ENCODE measurements around the gene ZCCHC3.
"Not testable (repeated sequence)": the region's sequence is repeated elsewhere in the genome, so short reads cannot be mapped to it uniquely, and the experiment has no call there.

The ZCCHC3 gene

GRCh38 chr20:297098-297924 is at the start of gene ZCCHC3:
Gene ZCCHC3 (plus strand): TSS chr20:297570. CDS start chr20:297587, 17 bp downstream.
- Histone ChIP-seq H3K27ac (ENCODE audit: poor library complexity, severe bottlenecking) (peak within 1 kb of the TSS; percentile 92), H3K4me3 (ENCODE audit: severe bottlenecking) (peak within 1 kb of the TSS; percentile 85)
- peak; percentile 92 for DNase-seq (ENCODE audit: low spot score)

GRCh38 chr20:251354-251753 is 46.0 kb upstream of the ZCCHC3 start:
- no peak overlapping the region for H3K4me3 ChIP-seq (ENCODE audit: severe bottlenecking)
- no peak for TF ChIP-seq CTCF (IDR thresholded peaks at IDR 0.05; ENCODE audit: poor library complexity, severe bottlenecking)
- no peak overlapping the region for H3K27ac ChIP-seq (ENCODE audit: poor library complexity, severe bottlenecking)
- no peaks in the 10 kb centered on the region for H3K9me3 ChIP-seq (ENCODE audit: severe bottlenecking)
- DNase-seq (ENCODE audit: low spot score) (no peak), ATAC-seq (ENCODE audit: low read depth) (no peak)
- peaks cover 3% of the 10 kb centered on the region for H3K27me3 ChIP-seq (ENCODE audit: insufficient read depth, poor library complexity, severe bottlenecking)
- no peaks in the 10 kb centered on the region for H3K4me1 ChIP-seq (ENCODE audit: insufficient read depth, poor library complexity, severe bottlenecking)
- no peaks in the 10 kb centered on the region for H3K36me3 ChIP-seq (ENCODE audit: low read depth)

More at GRCh38 chr20:297098-297924, at the start of gene ZCCHC3:
- Histone ChIP-seq H3K36me3 (ENCODE audit: low read depth) (peaks cover 15% of the 10 kb centered on the region), H3K4me1 (ENCODE audit: insufficient read depth, poor library complexity, severe bottlenecking) (peaks cover 12% of the 10 kb centered on the region), H3K27me3 (ENCODE audit: insufficient read depth, poor library complexity, severe bottlenecking) (no peaks in the 10 kb centered on the region), H3K9me3 (ENCODE audit: severe bottlenecking) (no peaks in the 10 kb centered on the region)
- TF ChIP-seq CTCF (IDR thresholded peaks at IDR 0.05; ENCODE audit: poor library complexity, severe bottlenecking) = peak; percentile 16
- ATAC-seq (ENCODE audit: low read depth) = peak; percentile 93

- ATAC-seq (ENCODE audit: low read depth) = no peak
Measured at GRCh38 chr20:252801-253200, 44.6 kb upstream of the ZCCHC3 start.

GRCh38 chr20:253447-253846 is 43.9 kb upstream of the ZCCHC3 start:
- H3K36me3 ChIP-seq (ENCODE audit: low read depth); H3K4me1 ChIP-seq (ENCODE audit: insufficient read depth, poor library complexity, severe bottlenecking); DNase-seq (ENCODE audit: low spot score); H3K4me3 ChIP-seq (ENCODE audit: severe bottlenecking); H3K27ac ChIP-seq (ENCODE audit: poor library complexity, severe bottlenecking); ATAC-seq (ENCODE audit: low read depth); H3K27me3 ChIP-seq (ENCODE audit: insufficient read depth, poor library complexity, severe bottlenecking); H3K9me3 ChIP-seq (ENCODE audit: severe bottlenecking): not testable (repeated sequence)

More at GRCh38 chr20:252801-253200, 44.6 kb upstream of the ZCCHC3 start:
- H3K9me3 ChIP-seq (ENCODE audit: severe bottlenecking) = no peaks in the 10 kb centered on the region
- no peaks in the 10 kb centered on the region for H3K36me3 ChIP-seq (ENCODE audit: low read depth)
- no peak for TF ChIP-seq CTCF (IDR thresholded peaks at IDR 0.05; ENCODE audit: poor library complexity, severe bottlenecking)
- H3K27me3 ChIP-seq (ENCODE audit: insufficient read depth, poor library complexity, severe bottlenecking) = peaks cover 5% of the 10 kb centered on the region
- no peak overlapping the region for H3K4me3 ChIP-seq (ENCODE audit: severe bottlenecking)
- no peak overlapping the region for H3K27ac ChIP-seq (ENCODE audit: poor library complexity, severe bottlenecking)
- H3K4me1 ChIP-seq (ENCODE audit: insufficient read depth, poor library complexity, severe bottlenecking) = no peaks in the 10 kb centered on the region
- DNase-seq (ENCODE audit: low spot score) = no peak

GRCh38 chr20:257419-257818 is 40.0 kb upstream of the ZCCHC3 start, which contains the start of gene DEFB132:
Gene DEFB132 (plus strand): TSS chr20:257724. CDS start chr20:257779, 55 bp downstream.
- H3K4me3 ChIP-seq (ENCODE audit: severe bottlenecking) = no peak within 1 kb of the TSS
- H3K9me3 ChIP-seq (ENCODE audit: severe bottlenecking) = no peaks in the 10 kb centered on the region
- peaks cover 5% of the 10 kb centered on the region for H3K27me3 ChIP-seq (ENCODE audit: insufficient read depth, poor library complexity, severe bottlenecking)
- DNase-seq (ENCODE audit: low spot score) (no peak), ATAC-seq (ENCODE audit: low read depth) (no peak)
- no peaks in the 10 kb centered on the region for H3K4me1 ChIP-seq (ENCODE audit: insufficient read depth, poor library complexity, severe bottlenecking)
- no peak within 1 kb of the TSS for H3K27ac ChIP-seq (ENCODE audit: poor library complexity, severe bottlenecking)
- no peak for TF ChIP-seq CTCF (IDR thresholded peaks at IDR 0.05; ENCODE audit: poor library complexity, severe bottlenecking)
- no peaks in the 10 kb centered on the region for H3K36me3 ChIP-seq (ENCODE audit: low read depth)

All from RWPE2 (cell line).